Measurements from ENCODE around the gene EIF4G3.

Gene EIF4G3

GRCh38 chr1:21189421-21189820 is 12.7 kb upstream of the EIF4G3 start:
- no peaks in the 10 kb centered on the region for H3K36me3 ChIP-seq (ENCODE audit: control insufficient read depth, low read length)
- TF ChIP-seq CTCF (IDR thresholded peaks at IDR 0.05; ENCODE audit: low read depth, low read length, poor library complexity, severe bottlenecking): no peak
- TF ChIP-seq EZH2phosphoT487 (IDR thresholded peaks at IDR 0.05; ENCODE audit: borderline replicate concordance, low read length): no peak
- H3K4me1 ChIP-seq (ENCODE audit: control insufficient read depth, low read length): peaks cover 4% of the 10 kb centered on the region
- H3K4me2 ChIP-seq (ENCODE audit: low read length): no peak overlapping the region
- H3K27ac ChIP-seq (ENCODE audit: low read depth, low read length): no peak overlapping the region
- H3F3A ChIP-seq (ENCODE audit: control insufficient read depth, insufficient read depth): no peaks in the 10 kb centered on the region
- no peaks in the 10 kb centered on the region for H4K20me1 ChIP-seq (ENCODE audit: control insufficient read depth, insufficient read depth, low read depth, low read length)
- no peaks in the 10 kb centered on the region for H3K9me2 ChIP-seq (replicated peaks; ENCODE audit: control insufficient read depth, low read length)
- no peak overlapping the region for H3K4me3 ChIP-seq (ENCODE audit: low read length)
- H3K9me3 ChIP-seq (ENCODE audit: control insufficient read depth, insufficient read depth, low read length): no peaks in the 10 kb centered on the region
- no peaks in the 10 kb centered on the region for H3K79me2 ChIP-seq (ENCODE audit: control insufficient read depth, low read length)
- peaks cover 14% of the 10 kb centered on the region for H3K27me3 ChIP-seq (ENCODE audit: control insufficient read depth, low read length)

GRCh38 chr1:21188235-21188634 is 11.5 kb upstream of the EIF4G3 start:
- no peaks in the 10 kb centered on the region for H4K20me1 ChIP-seq (ENCODE audit: control insufficient read depth, insufficient read depth, low read depth, low read length)
- peaks cover 14% of the 10 kb centered on the region for H3K27me3 ChIP-seq (ENCODE audit: control insufficient read depth, low read length)
- H3K9me2 ChIP-seq (replicated peaks; ENCODE audit: control insufficient read depth, low read length): no peaks in the 10 kb centered on the region
- TF ChIP-seq EZH2phosphoT487 (IDR thresholded peaks at IDR 0.05; ENCODE audit: borderline replicate concordance, low read length) (no peak), CTCF (IDR thresholded peaks at IDR 0.05; ENCODE audit: low read depth, low read length, poor library complexity, severe bottlenecking) (no peak)
- no peaks in the 10 kb centered on the region for H3K9me3 ChIP-seq (ENCODE audit: control insufficient read depth, insufficient read depth, low read length)
- no peaks in the 10 kb centered on the region for H3K79me2 ChIP-seq (ENCODE audit: control insufficient read depth, low read length)
- no peaks in the 10 kb centered on the region for H3K36me3 ChIP-seq (ENCODE audit: control insufficient read depth, low read length)
- H3K4me3 ChIP-seq (ENCODE audit: low read length): no peak overlapping the region
- no peak overlapping the region for H3K27ac ChIP-seq (ENCODE audit: low read depth, low read length)
- no peaks in the 10 kb centered on the region for H3F3A ChIP-seq (ENCODE audit: control insufficient read depth, insufficient read depth)
- peaks cover 12% of the 10 kb centered on the region for H3K4me1 ChIP-seq (ENCODE audit: control insufficient read depth, low read length)
- H3K4me2 ChIP-seq (ENCODE audit: low read length): no peak overlapping the region

GRCh38 chr1:21185221-21185731 is 8.6 kb upstream of the EIF4G3 start:
- Histone ChIP-seq H4K20me1 (ENCODE audit: control insufficient read depth, insufficient read depth, low read depth, low read length) (no peaks in the 10 kb centered on the region), H3K9me3 (ENCODE audit: control insufficient read depth, insufficient read depth, low read length) (no peaks in the 10 kb centered on the region), H3K4me2 (ENCODE audit: low read length) (no peak overlapping the region), H3K4me3 (ENCODE audit: low read length) (no peak overlapping the region), H3K27ac (ENCODE audit: low read depth, low read length) (no peak overlapping the region), H3K79me2 (ENCODE audit: control insufficient read depth, low read length) (no peaks in the 10 kb centered on the region), H3K4me1 (ENCODE audit: control insufficient read depth, low read length) (peaks cover 12% of the 10 kb centered on the region), H3K9me2 (replicated peaks; ENCODE audit: control insufficient read depth, low read length) (no peaks in the 10 kb centered on the region), H3F3A (ENCODE audit: control insufficient read depth, insufficient read depth) (no peaks in the 10 kb centered on the region), H3K36me3 (ENCODE audit: control insufficient read depth, low read length) (no peaks in the 10 kb centered on the region), H3K27me3 (ENCODE audit: control insufficient read depth, low read length) (peaks cover 5% of the 10 kb centered on the region)
- TF ChIP-seq EZH2phosphoT487 (IDR thresholded peaks at IDR 0.05; ENCODE audit: borderline replicate concordance, low read length) (no peak), CTCF (IDR thresholded peaks at IDR 0.05; ENCODE audit: low read depth, low read length, poor library complexity, severe bottlenecking) (no peak)
